ENCODE data around the gene DHCR24. TPM values are rescaled to one million over a fixed set of nuclear protein-coding genes. Genes with fewer than 3 reads are reported as not detected.

Gene DHCR24
- total RNA-seq, 2 donors from 2014 or later, result 13.4 to 20.4 TPM

GRCh38 chr1:54894271-54894670 lies 7.3 kb upstream of the DHCR24 start:
- no peak overlapping the region for H3K4me3 ChIP-seq
- H3K4me1 ChIP-seq, result no peaks in the 10 kb centered on the region
- no peaks in the 10 kb centered on the region for H3K27me3 ChIP-seq
- no peak for DNase-seq (ENCODE audit: low spot score)
- no peak overlapping the region for H3K27ac ChIP-seq
- TF ChIP-seq CTCF (IDR thresholded peaks at IDR 0.05), result no peak
- no peaks in the 10 kb centered on the region for H3K9me3 ChIP-seq
- no peaks in the 10 kb centered on the region for H3K36me3 ChIP-seq

GRCh38 chr1:54892586-54892985 lies 5.6 kb upstream of the DHCR24 start:
- DNase-seq (ENCODE audit: low spot score), result no peak
- H3K36me3 ChIP-seq, result no peaks in the 10 kb centered on the region

GRCh38 chr1:54889132-54889725 lies 2.2 kb upstream of the DHCR24 start:
- H3K36me3 ChIP-seq, result no peaks in the 10 kb centered on the region
- no peaks in the 10 kb centered on the region for H3K27me3 ChIP-seq
- peaks cover 0 to 15% of the 10 kb centered on the region in 2 donors for H3K4me1 ChIP-seq
- DNase-seq (ENCODE audit: low spot score), result no peak
- no peak for TF ChIP-seq CTCF (IDR thresholded peaks at IDR 0.05)
- no peak overlapping the region for H3K4me3 ChIP-seq
- H3K27ac ChIP-seq, result no peak overlapping the region
- H3K9me3 ChIP-seq, result no peaks in the 10 kb centered on the region

More at GRCh38 chr1:54892586-54892985, 5.6 kb upstream of the DHCR24 start:
- Histone ChIP-seq H3K9me3 (no peaks in the 10 kb centered on the region), H3K4me3 (no peak overlapping the region), H3K27ac (no peak overlapping the region), H3K27me3 (no peaks in the 10 kb centered on the region), H3K4me1 (peaks cover 0 to 4% of the 10 kb centered on the region in 2 donors)
- TF ChIP-seq CTCF (IDR thresholded peaks at IDR 0.05), result no peak

- H3K27me3 ChIP-seq, result no peaks in the 10 kb centered on the region
- H3K27ac ChIP-seq, result no peak overlapping the region
- H3K9me3 ChIP-seq, result no peaks in the 10 kb centered on the region
- TF ChIP-seq CTCF (IDR thresholded peaks at IDR 0.05), result no peak
- DNase-seq (ENCODE audit: low spot score), result no peak
- peaks cover 0 to 15% of the 10 kb centered on the region in 2 donors for H3K4me1 ChIP-seq
- H3K36me3 ChIP-seq, result no peaks in the 10 kb centered on the region
- H3K4me3 ChIP-seq, result no peak overlapping the region
Observed at GRCh38 chr1:54888080-54888733, 1.2 kb upstream of the DHCR24 start.

DNA sequence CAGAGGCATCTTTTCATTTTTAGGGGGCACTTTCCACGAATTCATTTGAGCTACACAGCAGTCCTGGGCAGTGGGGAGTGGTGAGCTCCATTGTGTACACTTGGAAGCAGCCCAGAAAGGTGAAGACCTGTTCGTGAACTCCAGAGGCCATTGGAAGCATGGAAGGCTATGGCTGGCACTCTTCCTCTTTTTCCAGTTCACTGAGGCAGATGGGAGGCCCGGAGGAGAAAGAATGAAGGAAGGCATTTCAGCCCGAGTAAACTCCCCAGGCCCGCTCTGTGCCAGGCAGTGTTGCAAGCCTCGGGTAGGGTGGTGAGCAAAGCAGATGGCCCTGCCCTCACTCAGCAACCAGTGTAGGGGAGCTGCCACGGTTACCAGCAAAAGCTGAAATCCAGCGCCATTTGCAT lies 673 bp upstream of the DHCR24 start:
- DNase-seq (ENCODE audit: low spot score), result peak; percentile 68
- no peaks in the 10 kb centered on the region for H3K27me3 ChIP-seq
- no peaks in the 10 kb centered on the region for H3K36me3 ChIP-seq
- H3K4me3 ChIP-seq, result peak overlapping the region; percentile 61 to 79
- TF ChIP-seq CTCF (IDR thresholded peaks at IDR 0.05), result no peak
- H3K27ac ChIP-seq, result peak overlapping the region in 1 of 2 donors; percentile 74
- peaks cover 0 to 15% of the 10 kb centered on the region in 2 donors for H3K4me1 ChIP-seq
- no peaks in the 10 kb centered on the region for H3K9me3 ChIP-seq

All from right atrium auricular region (tissue), 2 donors.